GM13976 (cell line): ENCODE measurements around the gene CASKIN2.

ENCODE experiments used
- DNase-seq: peaks from one replicate; pipeline ENCODE4 v3.0.0; 2012; ENCODE audit warnings: low spot score
- CTCF ChIP-seq: IDR thresholded peaks from 2 replicates; pipeline ENCODE4 v1.5.1; 2012; ENCODE audit warnings: borderline replicate concordance, mild to moderate bottlenecking; ENCODE audit not compliant: insufficient read depth; ENCODE audit errors: extremely low read depth, missing control alignments, control extremely low read depth
- in situ Hi-C: fragments of 300-500 bp; cut with MboI; formaldehyde crosslinking; loops from one replicate; pipeline ENCODE4 v1.12.0; 2022; ENCODE audit warnings: low sequenced_read_pairs, mixed read lengths, inconsistent platforms; ENCODE audit not compliant: unreplicated experiment

Gene CASKIN2

GRCh38 chr17:75536366-75536765 lies 21.0 kb upstream of the CASKIN2 start:
- in situ Hi-C loops, result no loop called here
- TF ChIP-seq CTCF, result no peak
- DNase-seq, result no peak

GRCh38 chr17:75535871-75536270 lies 20.5 kb upstream of the CASKIN2 start:
- no peak for TF ChIP-seq CTCF
- in situ Hi-C loops, result no loop called here
- no peak for DNase-seq

GRCh38 chr17:75535119-75535537 lies 19.8 kb upstream of the CASKIN2 start:
- no peak for TF ChIP-seq CTCF
- in situ Hi-C loops, result no loop called here
- DNase-seq, result peak; percentile 73

- no peak for TF ChIP-seq CTCF
- in situ Hi-C loops, result no loop called here
- DNase-seq, result no peak
Measured at GRCh38 chr17:75531721-75532072, 16.4 kb upstream of the CASKIN2 start.

- no peak for TF ChIP-seq CTCF
- in situ Hi-C loops, result no loop called here
- no peak for DNase-seq
Measured at GRCh38 chr17:75530837-75531720, 15.7 kb upstream of the CASKIN2 start.

GRCh38 chr17:75526555-75527270 lies 11.4 kb upstream of the CASKIN2 start:
- no peak for DNase-seq
- in situ Hi-C loops, result no loop called here
- no peak for TF ChIP-seq CTCF
